Posterior cingulate gyrus (tissue), 11 donors: ENCODE data around the gene MAZ.
"Not testable (repeated sequence)": the region's sequence is repeated elsewhere in the genome, so short reads cannot be mapped to it uniquely, and the experiment has no call there.

Experiments
- DNase-seq, 10 donors: peaks; one replicate each; pipeline versions ENCODE4 v3.0.0 to v3.0.0-alpha.2; 2020 to 2021; ENCODE audit warnings: mixed read lengths in 3 of 10
- intact Hi-C: fragments of 100-400 bp; cut with DNase I; formaldehyde crosslinking; loops from one replicate; pipeline ENCODE4 v1.15.1; 2023

The MAZ gene

GRCh38 chr16:29816694-29817441 is 10.5 kb downstream of the MAZ start:
- peak in 6 of 10 donors; percentile 56 to 94 (median 78) for DNase-seq
- intact Hi-C loops: loop anchor here (5.0 to 10.0 kb wide), 2 partner anchors 178 to 205 kb away; partner anchors contain the start of genes C16orf92, HIRIP3 and INO80E

- intact Hi-C loops: loop anchor here (5.0 to 10.0 kb wide), 2 partner anchors 177 to 204 kb away; partner anchors contain the start of genes C16orf92, HIRIP3 and INO80E
- DNase-seq: no peak
Measured at GRCh38 chr16:29818082-29818481, 11.8 kb downstream of the MAZ start.

- peak in 1 of 10 donors; percentile 83 for DNase-seq
- intact Hi-C loops: loop anchor here (5.0 to 10.0 kb wide), 2 partner anchors 175 to 203 kb away; partner anchors contain the start of genes C16orf92, HIRIP3 and INO80E
Measured at GRCh38 chr16:29819506-29819905, 13.2 kb downstream of the MAZ start.

- intact Hi-C loops: no loop called here
- peak in 4 of 10 donors; percentile 58 to 94 (median 69) for DNase-seq
Measured at GRCh38 chr16:29820271-29820701, 14.0 kb downstream of the MAZ start, which contains the start of gene MVP. Gene MVP, plus strand, starts transcription at chr16:29820462. Its CDS starts 10,088 bp downstream, at chr16:29830550.

- DNase-seq: peak in 1 of 10 donors; percentile 76
- intact Hi-C loops: no loop called here
Measured at GRCh38 chr16:29820730-29821642, 14.7 kb downstream of the MAZ start.

GRCh38 chr16:29821643-29822115 is 15.3 kb downstream of the MAZ start:
- DNase-seq: peak in 1 of 10 donors; percentile 59
- intact Hi-C loops: no loop called here

GRCh38 chr16:29824589-29825144 is 18.3 kb downstream of the MAZ start:
- DNase-seq: no peak
- intact Hi-C loops: no loop called here

- DNase-seq: peak in 5 of 10 donors; percentile 51 to 95 (median 68)
Measured at GRCh38 chr16:29825145-29826044, 19.1 kb downstream of the MAZ start.

GRCh38 chr16:29826342-29826695 is 20.0 kb downstream of the MAZ start:
- intact Hi-C loops: no loop called here
- DNase-seq: no peak

More at GRCh38 chr16:29825145-29826044, 19.1 kb downstream of the MAZ start:
- intact Hi-C loops: no loop called here

GRCh38 chr16:29830774-29831173 is 24.4 kb downstream of the MAZ start:
- intact Hi-C loops: no loop called here
- DNase-seq: peak in 1 of 10 donors; percentile 43

GRCh38 chr16:29831490-29831889 is 25.2 kb downstream of the MAZ start:
- peak in 1 of 10 donors; percentile 67 for DNase-seq
- intact Hi-C loops: no loop called here

GRCh38 chr16:29833219-29833618 is 26.9 kb downstream of the MAZ start:
- DNase-seq, intact Hi-C loops: not testable (repeated sequence)

- intact Hi-C loops: no loop called here
Measured at GRCh38 chr16:29834079-29834478, 27.8 kb downstream of the MAZ start.

GRCh38 chr16:29835926-29836325 is 29.6 kb downstream of the MAZ start:
- intact Hi-C loops: no loop called here
- DNase-seq: no peak

More at GRCh38 chr16:29834079-29834478, 27.8 kb downstream of the MAZ start:
- DNase-seq: peak in 1 of 10 donors; percentile 48

GRCh38 chr16:29836623-29837022 is 30.3 kb downstream of the MAZ start:
- intact Hi-C loops: no loop called here

GRCh38 chr16:29837841-29838240 is 31.5 kb downstream of the MAZ start:
- no peak for DNase-seq
- intact Hi-C loops: no loop called here

More at GRCh38 chr16:29836623-29837022, 30.3 kb downstream of the MAZ start:
- peak in 1 of 10 donors; percentile 57 for DNase-seq

GRCh38 chr16:29839822-29840221 is 33.5 kb downstream of the MAZ start:
- DNase-seq: no peak
- intact Hi-C loops: no loop called here

- intact Hi-C loops: no loop called here
- peak in 1 of 10 donors; percentile 57 for DNase-seq
Measured at GRCh38 chr16:29840240-29840639, 33.9 kb downstream of the MAZ start.

GRCh38 chr16:29841631-29842030 is 35.3 kb downstream of the MAZ start:
- intact Hi-C loops: no loop called here
- peak in 1 of 10 donors; percentile 68 for DNase-seq
